GM21528 (cell line): ENCODE results near the gene ITPK1.

Experiments used
- ATAC-seq: cut with Tn5 transposase; IDR thresholded peaks from one replicate; pipeline ENCODE4 v1.9.1; 2021; ENCODE audit warnings: mild to moderate bottlenecking, moderate library complexity; ENCODE audit not compliant: unreplicated experiment, low FRiP score

The ITPK1 gene

GRCh38 chr14:92960706-92961566, 154.8 kb downstream of the ITPK1 start:
- ATAC-seq = no peak

- no peak for ATAC-seq
Observed at GRCh38 chr14:92959761-92960680, 155.7 kb downstream of the ITPK1 start.

GRCh38 chr14:92959189-92959531, 156.6 kb downstream of the ITPK1 start:
- ATAC-seq = no peak

GRCh38 chr14:92958373-92959188, 157.1 kb downstream of the ITPK1 start:
- no peak for ATAC-seq

GRCh38 chr14:92956961-92957360, 158.8 kb downstream of the ITPK1 start:
- no peak for ATAC-seq

GRCh38 chr14:92955381-92955780, 160.3 kb downstream of the ITPK1 start:
- no peak for ATAC-seq

GRCh38 chr14:92954933-92955332, 160.8 kb downstream of the ITPK1 start:
- ATAC-seq = no peak

GRCh38 chr14:92953526-92953925, 162.2 kb downstream of the ITPK1 start:
- ATAC-seq = no peak

- ATAC-seq = no peak
Observed at GRCh38 chr14:92952481-92953298, 163.0 kb downstream of the ITPK1 start.

- peak; percentile 67 for ATAC-seq
Observed at GRCh38 chr14:92951912-92952471, 163.7 kb downstream of the ITPK1 start.

- no peak for ATAC-seq
Observed at GRCh38 chr14:92951261-92951660, 164.5 kb downstream of the ITPK1 start.

GRCh38 chr14:92950773-92951172, 165.0 kb downstream of the ITPK1 start:
- ATAC-seq = no peak

- ATAC-seq = no peak
Observed at GRCh38 chr14:92950193-92950540, 165.6 kb downstream of the ITPK1 start.

GRCh38 chr14:92949496-92950192, 166.1 kb downstream of the ITPK1 start:
- ATAC-seq = no peak

GRCh38 chr14:92948647-92949046, 167.1 kb downstream of the ITPK1 start:
- no peak for ATAC-seq

GRCh38 chr14:92946847-92947545, 168.7 kb downstream of the ITPK1 start:
- no peak for ATAC-seq

GRCh38 chr14:92945959-92946846, 169.5 kb downstream of the ITPK1 start:
- no peak for ATAC-seq
